HFFc6 (cell line): ENCODE results near the gene YBX3. TPM values are rescaled to one million over a fixed set of nuclear protein-coding genes. Genes with fewer than 3 reads are reported as not detected.
A peak's percentile ranks its signal among the peaks of the same experiment; 100 is the strongest.

Source experiments
- DNase-seq: peaks from one replicate; pipeline ENCODE4 v3.0.0-alpha.2; 2018
- H3K27ac Mint-ChIP-seq: 2 replicates; pipeline ENCODE4 v1.8.0; 2020; ENCODE audit warnings: mild to moderate bottlenecking, mixed read lengths
- H3K27me3 Mint-ChIP-seq: 2 replicates; pipeline ENCODE4 v1.8.0; 2021; ENCODE audit warnings: mild to moderate bottlenecking, moderate library complexity, mixed read lengths; ENCODE audit not compliant: insufficient read depth
- H3K36me3 Mint-ChIP-seq: 2 replicates; pipeline ENCODE4 v1.8.0; 2021; ENCODE audit warnings: low read depth, mixed read lengths
- H3K4me1 Mint-ChIP-seq: 2 replicates; pipeline ENCODE4 v1.8.0; 2020; ENCODE audit warnings: low read depth, mixed read lengths
- H3K4me3 Mint-ChIP-seq: 2 replicates; pipeline ENCODE4 v1.8.0; 2020; ENCODE audit warnings: mild to moderate bottlenecking, moderate library complexity, mixed read lengths
- H3K9me3 Mint-ChIP-seq: 2 replicates; pipeline ENCODE4 v1.8.0; 2020; ENCODE audit warnings: mild to moderate bottlenecking, mixed read lengths
- CTCF ChIP-seq: fragments of 200-600 bp; sonication (generic); IDR thresholded peaks from 2 replicates; pipeline ENCODE4 v1.5.0; 2021; ENCODE audit warnings: antibody characterized with exemption, mild to moderate bottlenecking
- total RNA-seq, 6 experiments: library from RNA; stranded (reverse); fragmentation: NEBNext Ultra II Directional; extraction: Animal tissue kit (Norgen Biotek cat#: 25700); gene quantifications; 2 replicates in 1 of 6; 3 replicates in 5 of 6; pipeline ENCODE4 v1.2.3, GENCODE V29; 2021

Gene YBX3
- total RNA-seq, 6 experiments from 2014 or later, result 202 to 251 (median 218) TPM

GRCh38 chr12:10708862-10709261 lies 14.3 kb downstream of the YBX3 start:
- H3K9me3 Mint-ChIP-seq, result no peaks in the 10 kb centered on the region
- H3K36me3 Mint-ChIP-seq, result peaks cover 70% of the 10 kb centered on the region

GRCh38 chr12:10705655-10706054 lies 17.5 kb downstream of the YBX3 start:
- H3K36me3 Mint-ChIP-seq, result peaks cover 60% of the 10 kb centered on the region
- peak; percentile 32 for DNase-seq
- peaks cover 22% of the 10 kb centered on the region for H3K4me1 Mint-ChIP-seq
- H3K9me3 Mint-ChIP-seq, result no peaks in the 10 kb centered on the region
- no peak for TF ChIP-seq CTCF
- H3K27ac Mint-ChIP-seq, result no peak overlapping the region
- H3K4me3 Mint-ChIP-seq, result no peak overlapping the region
- H3K27me3 Mint-ChIP-seq, result no peaks in the 10 kb centered on the region; the same call in 1 of the 2 replicates

More at GRCh38 chr12:10708862-10709261, 14.3 kb downstream of the YBX3 start:
- no peaks in the 10 kb centered on the region; the same call in 1 of the 2 replicates for H3K27me3 Mint-ChIP-seq
- no peak overlapping the region for H3K4me3 Mint-ChIP-seq
- H3K27ac Mint-ChIP-seq, result no peak overlapping the region
- DNase-seq, result no peak
- no peak for TF ChIP-seq CTCF
- H3K4me1 Mint-ChIP-seq, result peaks cover 10% of the 10 kb centered on the region

- peaks cover 2% of the 10 kb centered on the region for H3K27me3 Mint-ChIP-seq
- H3K4me3 Mint-ChIP-seq, result no peak overlapping the region; the same call in 1 of the 2 replicates
- no peak for DNase-seq
- H3K9me3 Mint-ChIP-seq, result no peaks in the 10 kb centered on the region
- H3K4me1 Mint-ChIP-seq, result peaks cover 22% of the 10 kb centered on the region
- TF ChIP-seq CTCF, result no peak
- peak overlapping the region; percentile 78 for H3K27ac Mint-ChIP-seq
- H3K36me3 Mint-ChIP-seq, result peaks cover 38% of the 10 kb centered on the region
Measured at GRCh38 chr12:10701843-10702242, 21.3 kb downstream of the YBX3 start.

- peaks cover 19% of the 10 kb centered on the region for H3K4me1 Mint-ChIP-seq
- peaks cover 4% of the 10 kb centered on the region for H3K27me3 Mint-ChIP-seq
- H3K36me3 Mint-ChIP-seq, result peaks cover 38% of the 10 kb centered on the region
- DNase-seq, result no peak
- H3K4me3 Mint-ChIP-seq, result peak overlapping the region; percentile 68
- no peaks in the 10 kb centered on the region for H3K9me3 Mint-ChIP-seq
- H3K27ac Mint-ChIP-seq, result peak overlapping the region; percentile 78
- TF ChIP-seq CTCF, result no peak
Measured at GRCh38 chr12:10701131-10701681, 21.9 kb downstream of the YBX3 start.

- Mint-ChIP-seq H3K9me3 (no peaks in the 10 kb centered on the region), H3K36me3 (peaks cover 36% of the 10 kb centered on the region)
Measured at GRCh38 chr12:10700581-10700980, 22.5 kb downstream of the YBX3 start.

More at GRCh38 chr12:10700581-10700980, 22.5 kb downstream of the YBX3 start:
- H3K4me3 Mint-ChIP-seq, result no peak overlapping the region
- DNase-seq, result no peak
- peaks cover 4% of the 10 kb centered on the region for H3K27me3 Mint-ChIP-seq
- peaks cover 12% of the 10 kb centered on the region for H3K4me1 Mint-ChIP-seq
- TF ChIP-seq CTCF, result no peak
- H3K27ac Mint-ChIP-seq, result peak overlapping the region; percentile 78; the same call in 1 of the 2 replicates
